ENCODE results near the gene COL2A1.

- TF ChIP-seq, protein P1, sequence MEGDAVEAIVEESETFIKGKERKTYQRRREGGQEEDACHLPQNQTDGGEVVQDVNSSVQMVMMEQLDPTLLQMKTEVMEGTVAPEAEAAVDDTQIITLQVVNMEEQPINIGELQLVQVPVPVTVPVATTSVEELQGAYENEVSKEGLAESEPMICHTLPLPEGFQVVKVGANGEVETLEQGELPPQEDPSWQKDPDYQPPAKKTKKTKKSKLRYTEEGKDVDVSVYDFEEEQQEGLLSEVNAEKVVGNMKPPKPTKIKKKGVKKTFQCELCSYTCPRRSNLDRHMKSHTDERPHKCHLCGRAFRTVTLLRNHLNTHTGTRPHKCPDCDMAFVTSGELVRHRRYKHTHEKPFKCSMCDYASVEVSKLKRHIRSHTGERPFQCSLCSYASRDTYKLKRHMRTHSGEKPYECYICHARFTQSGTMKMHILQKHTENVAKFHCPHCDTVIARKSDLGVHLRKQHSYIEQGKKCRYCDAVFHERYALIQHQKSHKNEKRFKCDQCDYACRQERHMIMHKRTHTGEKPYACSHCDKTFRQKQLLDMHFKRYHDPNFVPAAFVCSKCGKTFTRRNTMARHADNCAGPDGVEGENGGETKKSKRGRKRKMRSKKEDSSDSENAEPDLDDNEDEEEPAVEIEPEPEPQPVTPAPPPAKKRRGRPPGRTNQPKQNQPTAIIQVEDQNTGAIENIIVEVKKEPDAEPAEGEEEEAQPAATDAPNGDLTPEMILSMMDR (IDR thresholded peaks at IDR 0.05) = no peak
- no peak for TF ChIP-seq POLR2A (IDR thresholded peaks at IDR 0.05)
These were observed 37.5 kb upstream of the COL2A1 start for GRCh38 chr12:48041591-48042423.

All from uterus (tissue), 2 donors.